PC-3 (cell line): ENCODE results near the gene RBM18. TPM values are rescaled to one million over a fixed set of nuclear protein-coding genes. Genes with fewer than 3 reads are reported as not detected.

ENCODE experiments used
- ATAC-seq: fragments of 200-7000 bp; cut with Tn5 transposase; 2 replicates; pipeline ENCODE4 v1.9.1; 2020; ENCODE audit warnings: mild to moderate bottlenecking, moderate library complexity
- BruUV-seq: library from RNA; stranded (reverse); fragments of 400-500 nt; replicated peaks from 2 replicates; lab custom pipeline; 2021; lab: Mats Ljungman, UMichigan
- CTCF ChIA-PET: fragments of 300-600 bp; sonication (Branson Sonifier 250); formaldehyde crosslinking; loops from one replicate; lab custom pipeline; 2022; ENCODE audit warnings: antibody characterized with exemption; lab: Charles Lee
- POLR2A ChIA-PET: fragments of 300-600 bp; sonication (Branson Sonifier 250); formaldehyde crosslinking; loops from one replicate; lab custom pipeline; 2022; ENCODE audit warnings: antibody characterized with exemption; ENCODE audit not compliant: unreplicated experiment; lab: Charles Lee
- DNase-seq: peaks from one replicate; pipeline ENCODE4 v3.0.0-alpha.2; 2015
- H2AFZ ChIP-seq: fragments of 300-600 bp; sonication (generic); 2 replicates; pipeline ENCODE4 v1.6.0; 2016; ENCODE audit warnings: antibody characterized with exemption, low read length
- H3F3A ChIP-seq: fragments of 300-600 bp; sonication (generic); one replicate; pipeline ENCODE4 v1.6.0; 2017; ENCODE audit warnings: antibody characterized with exemption, low read length, control low read depth, mild to moderate bottlenecking; ENCODE audit not compliant: unreplicated experiment
- H3K27ac ChIP-seq: fragments of 300-600 bp; sonication (generic); 2 replicates; pipeline ENCODE4 v1.5.1; 2016; ENCODE audit warnings: mild to moderate bottlenecking, low read length
- H3K27me3 ChIP-seq: fragments of 300-600 bp; sonication (generic); 2 replicates; pipeline ENCODE4 v1.6.1; 2016; ENCODE audit warnings: low read length, mixed read lengths
- H3K36me3 ChIP-seq: fragments of 300-600 bp; sonication (generic); 2 replicates; pipeline ENCODE4 v1.6.1; 2016; ENCODE audit warnings: low read depth, mixed run types, low read length, mixed read lengths
- H3K4me1 ChIP-seq: fragments of 300-600 bp; sonication (generic); 2 replicates; pipeline ENCODE4 v1.5.1; 2016; ENCODE audit warnings: low read length; ENCODE audit not compliant: insufficient read depth
- H3K4me2 ChIP-seq: fragments of 300-600 bp; sonication (generic); 2 replicates; pipeline ENCODE4 v1.6.0; 2016; ENCODE audit warnings: low read length
- H3K4me3 ChIP-seq: fragments of 300-600 bp; sonication (generic); 2 replicates; pipeline ENCODE4 v1.5.1; 2016; ENCODE audit warnings: mild to moderate bottlenecking, low read length, mixed read lengths
- H3K79me2 ChIP-seq: fragments of 300-600 bp; sonication (generic); 2 replicates; pipeline ENCODE4 v1.6.1; 2017; ENCODE audit warnings: low read length, mixed read lengths
- H3K9ac ChIP-seq: fragments of 300-600 bp; sonication (generic); 2 replicates; pipeline ENCODE4 v1.6.0; 2016; ENCODE audit warnings: mild to moderate bottlenecking, low read length
- H3K9me2 ChIP-seq: fragments of 300-600 bp; sonication (generic); replicated peaks from 2 replicates; pipeline ENCODE4 v1.6.1; 2016; ENCODE audit warnings: mixed run types, low read length, mixed read lengths
- H3K9me3 ChIP-seq: fragments of 300-600 bp; sonication (generic); 2 replicates; pipeline ENCODE4 v1.6.1; 2016; ENCODE audit warnings: low read length, mixed read lengths
- H4K20me1 ChIP-seq: fragments of 300-600 bp; sonication (generic); 2 replicates; pipeline ENCODE4 v1.6.1; 2016; ENCODE audit warnings: low read length, mixed read lengths
- EZH2 ChIP-seq: fragments of 300-600 bp; sonication (generic); IDR thresholded peaks from one replicate; pipeline ENCODE4 v1.6.1; 2017; ENCODE audit warnings: antibody characterized with exemption, mild to moderate bottlenecking, low read length; ENCODE audit not compliant: unreplicated experiment
- EZH2phosphoT487 ChIP-seq: fragments of 300-600 bp; sonication (generic); IDR thresholded peaks from 2 replicates; pipeline ENCODE4 v1.6.1; 2018; ENCODE audit warnings: mild to moderate bottlenecking, antibody characterized with exemption, low read length, borderline replicate concordance
- intact Hi-C: fragments of 100-400 bp; cut with micrococcal nuclease; formaldehyde crosslinking; loops from 2 replicates; pipeline ENCODE4 v1.9.0; 2023
- total RNA-seq: library from RNA; depleted of rRNA; stranded (reverse); fragments of >200 nt; gene quantifications from 2 replicates; pipeline ENCODE4 v1.2.3, GENCODE V29; 2014
- TF ChIP-seq, protein P1 (sequence below): fragments of 300-600 bp; sonication (generic); conservative IDR thresholded peaks from 2 replicates; pipeline ENCODE4 v1.5.1; 2017; ENCODE audit warnings: antibody characterized with exemption, low read depth, mild to moderate bottlenecking, low read length

RBM18 gene
- total RNA-seq, 1 experiment from 2014 or later = 8.3 TPM

- ChIA-PET POLR2A (no interaction called here), CTCF (no interaction called here)
- H3F3A ChIP-seq = peaks cover 3% of the 10 kb centered on the region
- BruUV-seq = no TSS peak
- H3K27me3 ChIP-seq = no peaks in the 10 kb centered on the region
- no peak overlapping the region for H3K27ac ChIP-seq
- H2AFZ ChIP-seq = no peak overlapping the region
- DNase-seq = no peak
- peaks cover 45% of the 10 kb centered on the region for H3K36me3 ChIP-seq
- H3K4me2 ChIP-seq = no peak overlapping the region
- no peaks in the 10 kb centered on the region for H3K79me2 ChIP-seq
- H3K9me2 ChIP-seq = no peaks in the 10 kb centered on the region
- no peak for ATAC-seq
- no peaks in the 10 kb centered on the region for H4K20me1 ChIP-seq
- intact Hi-C loops = no loop called here
- TF ChIP-seq, protein P1, sequence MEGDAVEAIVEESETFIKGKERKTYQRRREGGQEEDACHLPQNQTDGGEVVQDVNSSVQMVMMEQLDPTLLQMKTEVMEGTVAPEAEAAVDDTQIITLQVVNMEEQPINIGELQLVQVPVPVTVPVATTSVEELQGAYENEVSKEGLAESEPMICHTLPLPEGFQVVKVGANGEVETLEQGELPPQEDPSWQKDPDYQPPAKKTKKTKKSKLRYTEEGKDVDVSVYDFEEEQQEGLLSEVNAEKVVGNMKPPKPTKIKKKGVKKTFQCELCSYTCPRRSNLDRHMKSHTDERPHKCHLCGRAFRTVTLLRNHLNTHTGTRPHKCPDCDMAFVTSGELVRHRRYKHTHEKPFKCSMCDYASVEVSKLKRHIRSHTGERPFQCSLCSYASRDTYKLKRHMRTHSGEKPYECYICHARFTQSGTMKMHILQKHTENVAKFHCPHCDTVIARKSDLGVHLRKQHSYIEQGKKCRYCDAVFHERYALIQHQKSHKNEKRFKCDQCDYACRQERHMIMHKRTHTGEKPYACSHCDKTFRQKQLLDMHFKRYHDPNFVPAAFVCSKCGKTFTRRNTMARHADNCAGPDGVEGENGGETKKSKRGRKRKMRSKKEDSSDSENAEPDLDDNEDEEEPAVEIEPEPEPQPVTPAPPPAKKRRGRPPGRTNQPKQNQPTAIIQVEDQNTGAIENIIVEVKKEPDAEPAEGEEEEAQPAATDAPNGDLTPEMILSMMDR = no peak
- no peaks in the 10 kb centered on the region for H3K9me3 ChIP-seq
- peaks cover 21% of the 10 kb centered on the region for H3K4me1 ChIP-seq
- H3K4me3 ChIP-seq = no peak overlapping the region
- H3K9ac ChIP-seq = no peak overlapping the region
These were observed 18.0 kb downstream of the RBM18 start for GRCh38 chr9:122246666-122247065.

- peaks cover 42% of the 10 kb centered on the region for H3K36me3 ChIP-seq
- DNase-seq (no peak), ATAC-seq (no peak)
- no peaks in the 10 kb centered on the region for H4K20me1 ChIP-seq
- H3K4me1 ChIP-seq = peaks cover 17% of the 10 kb centered on the region
- TF ChIP-seq, protein P1 = no peak
- no peak for TF ChIP-seq EZH2phosphoT487
- TF ChIP-seq EZH2 = no peak
- no peak overlapping the region for H3K4me3 ChIP-seq
- H3K9me3 ChIP-seq = no peaks in the 10 kb centered on the region
- no peaks in the 10 kb centered on the region for H3K79me2 ChIP-seq
- ChIA-PET CTCF (no interaction called here), POLR2A (no interaction called here)
- no peaks in the 10 kb centered on the region for H3F3A ChIP-seq
- H3K9ac ChIP-seq = no peak overlapping the region
- no peak overlapping the region for H2AFZ ChIP-seq
- BruUV-seq = no TSS peak
- H3K9me2 ChIP-seq = no peaks in the 10 kb centered on the region
- no peak overlapping the region for H3K4me2 ChIP-seq
- intact Hi-C loops = no loop called here
- H3K27me3 ChIP-seq = no peaks in the 10 kb centered on the region
- H3K27ac ChIP-seq = no peak overlapping the region
These were observed 20.3 kb downstream of the RBM18 start for GRCh38 chr9:122244349-122244748.

DNA sequence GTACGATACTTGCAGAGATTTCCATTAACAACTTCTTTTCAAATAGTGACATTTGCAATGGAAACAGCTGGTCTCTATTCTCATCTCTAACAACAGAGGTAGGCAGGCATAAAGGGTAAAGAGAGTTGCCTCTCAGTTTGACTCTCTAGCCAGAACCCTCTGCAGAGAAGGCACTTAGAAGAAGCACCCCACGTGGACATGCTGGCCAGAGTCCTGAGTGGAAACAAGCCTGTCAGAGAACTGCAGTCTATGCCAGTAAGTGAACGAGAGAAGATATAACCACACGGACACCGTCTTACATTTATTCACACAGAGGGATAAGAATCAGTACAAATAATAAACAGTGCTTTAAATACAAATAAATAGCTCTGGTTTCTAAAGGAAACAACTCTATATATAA is 24.9 kb downstream of the RBM18 start:
- no peak for DNase-seq
- no peak overlapping the region for H3K9ac ChIP-seq
- CTCF ChIA-PET = no interaction called here
- no peaks in the 10 kb centered on the region for H3F3A ChIP-seq
- H3K4me3 ChIP-seq = no peak overlapping the region
- H2AFZ ChIP-seq = no peak overlapping the region
- no peak overlapping the region for H3K4me2 ChIP-seq
- H3K4me1 ChIP-seq = no peaks in the 10 kb centered on the region
- no peaks in the 10 kb centered on the region for H3K9me3 ChIP-seq
- H4K20me1 ChIP-seq = no peaks in the 10 kb centered on the region
- no peak for TF ChIP-seq EZH2phosphoT487
- no peak for TF ChIP-seq EZH2
- TF ChIP-seq, protein P1 = no peak
- BruUV-seq = no TSS peak
- H3K27me3 ChIP-seq = no peaks in the 10 kb centered on the region
- H3K9me2 ChIP-seq = no peaks in the 10 kb centered on the region
- no peak overlapping the region for H3K27ac ChIP-seq
- no peaks in the 10 kb centered on the region for H3K79me2 ChIP-seq
- POLR2A ChIA-PET = interaction anchor here (0.6 kb wide), 1 partner anchor 25 kb away, joined by 4 read pairs; the partner anchor contains the start of genes MRRF and RBM18
- intact Hi-C loops = no loop called here
- peaks cover 29% of the 10 kb centered on the region for H3K36me3 ChIP-seq
- no peak for ATAC-seq
